Right renal cortex interstitium (tissue), 3 donors: ENCODE results near the gene KRTAP10-7. TPM values are rescaled to one million over a fixed set of nuclear protein-coding genes. Genes with fewer than 3 reads are reported as not detected.
"Not testable (repeated sequence)": the region's sequence is repeated elsewhere in the genome, so short reads cannot be mapped to it uniquely, and the experiment has no call there.

ENCODE experiments used
- DNase-seq, 3 donors: peaks; one replicate each; pipeline ENCODE4 v3.0.0-alpha.2; 2013; ENCODE audit warnings: low read depth in 3 of 3, low spot score in 2 of 3
- polyA plus RNA-seq, 3 donors: library from polyadenylated mRNA; unstranded; fragments of 120-200 nt; gene quantifications; one replicate each; pipeline ENCODE4 v1.2.1, GENCODE V29; 2013; ENCODE audit not compliant: insufficient read length in 3 of 3

KRTAP10-7 gene
- polyA plus RNA-seq, 3 donors = 0.08 TPM; not detected in 2

- DNase-seq = no peak
These were observed 29.1 kb upstream of the KRTAP10-7 start for GRCh38 chr21:44571296-44571695.

GRCh38 chr21:44571844-44572782 is 28.3 kb upstream of the KRTAP10-7 start:
- DNase-seq = no peak

DNA sequence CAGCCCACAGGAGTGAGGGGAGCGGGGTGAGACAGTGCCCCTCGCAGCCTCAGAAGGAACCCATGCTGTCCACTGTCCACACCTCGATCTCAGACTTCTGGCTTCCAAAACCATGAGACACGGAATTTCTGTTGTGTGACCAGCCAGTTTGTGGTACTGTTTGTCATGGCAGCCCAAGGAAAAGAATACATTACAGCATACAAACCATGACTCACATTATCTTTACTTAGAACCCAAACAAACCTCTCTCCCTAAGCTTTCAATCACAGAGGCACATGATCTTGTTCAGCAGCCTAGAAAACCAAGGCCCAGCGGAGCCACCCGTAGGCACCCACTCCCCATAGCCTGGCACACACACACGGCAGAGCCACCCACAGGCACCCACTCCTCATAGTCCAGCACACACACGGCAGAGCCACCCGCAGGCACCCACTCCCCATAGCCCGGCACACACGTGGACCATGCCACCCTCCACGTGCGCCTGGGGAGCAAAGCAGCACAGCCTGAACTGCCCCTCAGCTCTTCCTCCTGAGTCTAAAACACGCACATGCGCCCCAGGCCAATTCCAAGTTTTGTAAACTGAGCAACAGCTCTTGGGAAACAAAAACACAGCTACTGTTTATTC is 27.3 kb upstream of the KRTAP10-7 start:
- no peak for DNase-seq

GRCh38 chr21:44573630-44574456 is 26.6 kb upstream of the KRTAP10-7 start, which contains the start of gene KRTAP10-4:
TSS of gene KRTAP10-4 (plus strand) at chr21:44573729. CDS start at chr21:44573759, 30 bp downstream.
- DNase-seq = not testable (repeated sequence)

DNA sequence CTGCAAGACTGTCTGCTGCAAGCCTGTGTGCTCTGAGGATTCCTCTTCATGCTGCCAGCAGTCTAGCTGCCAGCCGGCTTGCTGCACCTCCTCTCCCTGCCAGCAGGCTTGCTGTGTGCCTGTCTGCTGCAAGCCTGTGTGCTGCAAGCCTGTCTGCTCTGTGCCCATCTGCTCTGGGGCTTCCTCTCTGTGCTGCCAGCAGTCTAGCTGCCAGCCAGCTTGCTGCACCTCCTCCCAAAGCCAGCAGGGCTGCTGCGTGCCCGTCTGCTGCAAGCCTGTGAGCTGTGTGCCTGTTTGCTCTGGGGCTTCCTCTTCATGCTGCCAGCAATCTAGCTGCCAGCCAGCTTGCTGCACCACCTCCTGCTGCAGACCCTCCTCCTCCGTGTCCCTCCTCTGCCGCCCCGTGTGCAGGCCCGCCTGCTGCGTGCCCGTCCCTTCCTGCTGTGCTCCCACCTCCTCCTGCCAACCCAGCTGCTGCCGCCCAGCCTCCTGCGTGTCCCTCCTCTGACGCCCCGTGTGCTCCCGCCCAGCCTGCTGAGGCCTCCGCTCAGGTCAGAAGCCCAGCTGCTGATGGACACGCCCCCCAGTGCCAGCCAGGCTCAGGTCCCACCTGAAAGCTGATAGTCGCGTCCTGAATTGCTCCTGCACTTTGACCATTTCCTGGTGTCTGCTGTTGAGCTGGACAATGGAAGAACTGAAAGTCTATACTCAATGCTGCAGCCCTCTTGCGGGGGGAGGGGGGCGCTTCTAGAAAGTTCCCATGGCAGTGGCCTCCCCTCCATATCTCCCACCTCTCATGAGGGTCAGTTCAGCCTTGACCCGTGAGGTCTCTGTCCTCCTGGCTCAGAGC is 25.7 kb upstream of the KRTAP10-7 start:
- DNase-seq = no peak

GRCh38 chr21:44575307-44576024 is 24.9 kb upstream of the KRTAP10-7 start:
- no peak for DNase-seq

DNA sequence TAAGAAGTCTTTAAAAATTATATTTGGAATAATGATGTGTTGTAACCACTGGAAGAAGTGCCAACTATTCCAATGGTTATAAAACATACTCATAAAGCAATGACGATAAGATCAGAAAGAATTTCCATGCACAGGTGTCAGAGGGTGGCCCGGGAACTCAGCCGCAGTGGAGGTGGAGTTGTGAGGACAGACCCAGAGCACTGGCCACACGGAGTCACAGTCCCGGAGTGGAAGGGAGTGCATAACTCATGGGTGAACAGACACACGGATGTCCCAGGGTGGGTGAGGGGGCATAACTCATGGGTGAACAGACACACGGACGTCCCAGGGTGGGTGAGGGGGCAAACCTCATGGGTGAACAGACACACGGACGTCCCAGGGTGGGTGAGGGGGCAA is 24.4 kb upstream of the KRTAP10-7 start:
- DNase-seq = no peak

DNA sequence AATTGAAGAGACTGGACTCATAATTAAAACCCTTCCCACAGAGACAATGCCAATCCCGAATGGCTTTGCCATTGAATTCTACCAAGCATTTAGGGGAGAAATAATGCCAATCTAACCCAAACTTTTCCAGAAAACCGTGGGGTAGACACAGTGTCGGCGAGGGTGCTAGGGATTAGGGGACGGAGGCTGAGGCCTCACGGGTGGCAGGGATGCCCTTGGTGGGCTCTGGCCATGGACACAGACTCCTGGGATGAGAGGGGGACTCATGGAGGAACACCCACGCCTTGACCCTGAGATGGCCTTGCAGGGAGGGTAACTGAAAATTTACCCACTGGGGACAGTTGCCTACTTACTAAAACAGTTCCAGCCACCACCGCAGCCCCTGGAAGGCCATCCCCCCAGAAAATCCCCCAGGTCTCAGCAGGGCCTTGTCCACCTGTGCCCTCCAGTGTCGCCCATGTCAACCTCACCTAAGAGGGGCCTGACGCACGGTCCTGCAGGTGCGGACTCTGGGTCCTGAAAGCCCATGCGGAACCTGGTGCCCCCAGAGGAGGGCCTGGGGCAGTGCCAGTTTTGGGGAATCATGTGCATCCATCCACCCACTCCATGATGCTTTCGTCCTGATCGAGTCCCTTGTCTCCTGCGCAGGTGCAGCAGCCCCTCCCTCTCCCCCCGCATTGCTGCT is 21.9 kb upstream of the KRTAP10-7 start:
- no peak for DNase-seq

DNA sequence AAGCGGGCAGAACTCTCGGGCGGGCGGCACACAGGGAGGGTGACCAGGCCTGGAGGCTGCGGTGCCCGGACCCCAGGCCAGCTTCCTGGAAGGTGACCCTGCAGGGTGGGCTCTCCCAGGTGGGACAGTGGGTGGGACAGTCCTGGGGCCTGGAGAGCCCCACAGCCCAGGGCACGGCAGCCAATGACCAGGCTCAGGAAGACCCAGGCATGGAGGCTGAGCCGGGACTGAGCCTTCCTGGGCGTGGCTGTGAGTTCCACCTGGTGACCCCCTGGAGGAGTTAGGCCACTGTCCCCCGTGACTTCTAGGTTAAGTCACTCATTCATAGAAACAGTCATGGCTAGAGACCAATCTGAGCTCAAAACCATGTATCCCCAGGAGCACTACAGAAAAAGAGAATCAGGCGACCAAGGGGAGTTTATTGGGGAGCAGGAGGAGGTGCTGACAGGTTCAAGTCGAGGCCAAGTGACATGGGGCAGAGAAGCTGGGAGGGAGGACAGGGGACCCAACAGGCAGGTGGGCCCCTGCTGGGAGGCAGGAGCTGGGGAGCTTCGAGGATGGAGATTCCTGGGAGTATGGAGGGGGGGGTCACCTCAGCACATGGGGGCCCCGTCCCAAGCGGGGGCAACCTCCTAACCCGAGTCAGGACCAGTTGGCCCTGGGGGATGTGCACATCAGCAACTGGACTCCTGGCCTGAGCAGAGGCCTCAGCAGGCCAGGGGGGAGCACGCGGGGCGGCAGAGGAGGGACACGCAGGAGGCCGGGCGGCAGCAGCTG is 21.2 kb upstream of the KRTAP10-7 start:
- no peak for DNase-seq

DNA sequence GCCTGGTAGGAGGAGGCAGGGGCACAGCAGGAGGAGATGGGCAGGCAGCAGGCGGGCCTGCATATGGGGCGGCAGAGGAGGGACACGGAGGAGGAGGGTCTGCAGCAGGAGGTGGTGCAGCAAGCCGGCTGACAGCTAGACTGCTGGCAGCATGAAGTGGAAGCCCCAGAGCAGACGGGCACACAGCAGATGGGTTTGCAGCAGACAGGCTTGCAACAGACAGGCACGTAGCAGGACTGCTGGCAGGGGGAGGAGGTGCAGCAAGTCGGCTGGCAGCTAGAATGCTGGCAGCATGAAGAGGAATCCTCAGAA is 20.6 kb upstream of the KRTAP10-7 start:
- no peak for DNase-seq

DNA sequence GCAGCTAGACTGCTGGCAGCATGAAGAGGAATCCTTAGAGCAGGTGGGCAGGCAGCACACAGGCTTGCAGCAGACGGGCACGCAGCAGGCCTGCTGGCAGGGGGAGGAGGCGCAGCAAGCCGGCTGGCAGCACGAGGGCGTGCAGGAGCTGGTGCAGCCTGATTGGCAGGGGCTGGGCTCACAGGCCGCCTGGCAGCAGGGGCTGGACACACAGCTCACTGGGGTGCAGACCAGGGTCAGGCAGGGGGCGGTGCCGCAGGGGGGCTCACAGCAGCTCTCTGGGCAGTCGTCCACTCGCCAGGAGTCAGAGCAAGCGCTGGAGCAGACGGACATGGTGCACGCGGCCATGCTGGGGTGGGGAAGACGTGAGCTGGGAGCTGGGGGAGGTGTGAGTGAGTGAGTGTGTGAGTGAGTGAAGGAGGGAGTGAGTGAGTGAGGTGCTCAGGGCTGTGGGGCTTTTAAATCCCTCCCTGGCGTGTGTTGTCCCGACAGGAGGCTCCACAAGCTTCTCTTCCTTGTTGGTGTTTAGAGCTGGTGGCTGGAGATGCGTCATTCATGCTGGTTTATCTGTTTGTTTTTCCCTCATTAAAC is 20.1 kb upstream of the KRTAP10-7 start, which contains the start of gene KRTAP10-5:
Gene KRTAP10-5, minus strand, starts transcription at position 374 of the 591 bp plus-strand sequence. Its CDS starts 26 bp downstream, at position 348.
- DNase-seq = not testable (repeated sequence)

- no peak for DNase-seq
These were observed 19.2 kb upstream of the KRTAP10-7 start for GRCh38 chr21:44581158-44581557.

- DNase-seq = no peak
These were observed 18.3 kb upstream of the KRTAP10-7 start for GRCh38 chr21:44582055-44582454.

GRCh38 chr21:44583089-44583799 is 17.2 kb upstream of the KRTAP10-7 start:
- DNase-seq = no peak

DNA sequence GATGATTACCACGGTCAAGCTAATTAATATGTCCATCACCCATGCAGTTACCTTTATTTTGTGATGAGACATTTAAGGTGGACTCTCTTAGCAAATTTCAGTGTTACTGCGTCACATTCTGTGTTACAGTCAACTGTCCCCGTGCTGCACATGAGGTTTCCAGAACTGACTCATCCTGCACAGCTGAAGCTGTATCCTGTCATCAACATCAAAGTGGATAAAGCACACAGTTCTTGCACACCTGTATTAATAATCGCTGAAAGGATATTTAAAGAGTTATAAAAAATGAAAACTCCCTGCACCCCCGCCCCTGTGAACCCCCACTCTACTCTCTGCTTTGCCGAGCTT is 16.6 kb upstream of the KRTAP10-7 start:
- no peak for DNase-seq

- no peak for DNase-seq
These were observed 14.5 kb upstream of the KRTAP10-7 start for GRCh38 chr21:44585892-44586291.

GRCh38 chr21:44589094-44589493 is 11.3 kb upstream of the KRTAP10-7 start:
- no peak for DNase-seq
